CD4-positive, CD25-positive, alpha-beta regulatory T cell (primary cell): ENCODE data around the gene ANKRD62. TPM values are rescaled to one million over a fixed set of nuclear protein-coding genes. Genes with fewer than 3 reads are reported as not detected.

Source experiments
- ATAC-seq, 2 donors: fragments of 150-1000 bp; cut with Tn5 transposase; one replicate each; pipeline ENCODE4 v1.10.0; 2021; ENCODE audit warnings: low read depth in 2 of 2, moderate number of reproducible peaks in 2 of 2, moderate library complexity in 1 of 2
- DNase-seq, 3 donors: peaks; one replicate each; pipeline versions ENCODE4 v3.0.0 to v3.0.0-alpha.2; 2012 to 2022; ENCODE audit warnings: mixed read lengths in 1 of 3
- H3K27ac ChIP-seq: one replicate; pipeline ENCODE4 v1.7.0; 2013; ENCODE audit warnings: mild to moderate bottlenecking, low read length; ENCODE audit not compliant: insufficient read depth, poor library complexity, severe bottlenecking
- H3K27me3 ChIP-seq: one replicate; pipeline ENCODE4 v1.7.0; 2013; ENCODE audit warnings: low read length; ENCODE audit not compliant: control insufficient read depth, insufficient read depth
- H3K36me3 ChIP-seq: one replicate; pipeline ENCODE4 v1.7.0; 2013; ENCODE audit warnings: mild to moderate bottlenecking, low read length, moderate library complexity; ENCODE audit not compliant: control insufficient read depth, insufficient read depth
- H3K4me1 ChIP-seq: 2 replicates; pipeline ENCODE4 v1.7.0; 2013; ENCODE audit warnings: mild to moderate bottlenecking, low read length; ENCODE audit not compliant: insufficient read depth, control insufficient read depth, poor library complexity, severe bottlenecking
- H3K4me3 ChIP-seq: one replicate; pipeline ENCODE4 v1.7.0; 2013; ENCODE audit warnings: low read depth, mild to moderate bottlenecking, low read length, moderate library complexity
- H3K9me3 ChIP-seq, 2 experiments: 1 replicate in 1 of 2; 2 replicates in 1 of 2; pipeline ENCODE4 v1.7.0; 2013; ENCODE audit warnings: low read length in 2 of 2, mild to moderate bottlenecking in 1 of 2, moderate library complexity in 1 of 2; ENCODE audit not compliant: control insufficient read depth in 2 of 2
- H3K27ac Mint-ChIP-seq, 3 donors: one replicate each; pipeline ENCODE4 v1.8.0; 2020 to 2022; ENCODE audit warnings: mild to moderate bottlenecking in 3 of 3, mixed read lengths in 3 of 3, moderate library complexity in 2 of 3
- H3K27me3 Mint-ChIP-seq: one replicate; pipeline ENCODE4 v1.8.0; 2022; ENCODE audit warnings: mild to moderate bottlenecking, mixed read lengths
- H3K36me3 Mint-ChIP-seq: one replicate; pipeline ENCODE4 v1.8.0; 2020; ENCODE audit warnings: mixed read lengths
- H3K4me1 Mint-ChIP-seq, 4 donors: one replicate each; pipeline ENCODE4 v1.8.0; 2020 to 2022; ENCODE audit warnings: mixed read lengths in 4 of 4, mild to moderate bottlenecking in 1 of 4
- H3K4me3 Mint-ChIP-seq, 4 donors: one replicate each; pipeline ENCODE4 v1.8.0; 2020 to 2022; ENCODE audit warnings: mild to moderate bottlenecking in 4 of 4, mixed read lengths in 4 of 4, moderate library complexity in 3 of 4
- H3K9me3 Mint-ChIP-seq, 7 donors: one replicate each; pipeline ENCODE4 v1.8.0; 2020 to 2022; ENCODE audit warnings: mixed read lengths in 7 of 7, mild to moderate bottlenecking in 3 of 7, moderate library complexity in 2 of 7
- polyA plus RNA-seq, 4 donors: library from polyadenylated mRNA; unstranded; fragments of 300-500 nt; fragmentation: Illumina TruSeq; gene quantifications; one replicate each; pipeline ENCODE4 v1.2.3, GENCODE V29; 2021
- total RNA-seq: library from RNA; stranded (reverse); gene quantifications from one replicate; pipeline ENCODE4 v1.2.3, GENCODE V29; 2022

The ANKRD62 gene
- total and polyA plus RNA-seq, 5 donors from 2014 or later = not detected

GRCh38 chr18:12085786-12086185 is 7.9 kb upstream of the ANKRD62 start:
- Mint-ChIP-seq H3K4me3 (no peak overlapping the region), H3K4me1 (no peaks in the 10 kb centered on the region), H3K27me3 (peaks cover 7% of the 10 kb centered on the region), H3K36me3 (no peaks in the 10 kb centered on the region), H3K9me3 (no peaks in the 10 kb centered on the region), H3K27ac (no peak overlapping the region)
- Histone ChIP-seq H3K27ac (no peak overlapping the region), H3K9me3 (no peaks in the 10 kb centered on the region), H3K36me3 (no peaks in the 10 kb centered on the region), H3K4me3 (no peak overlapping the region), H3K27me3 (no peaks in the 10 kb centered on the region), H3K4me1 (no peaks in the 10 kb centered on the region)
- ATAC-seq (no peak), DNase-seq (no peak)

- peak in 1 of 2 donors; percentile 21 for ATAC-seq
These were observed 7.4 kb upstream of the ANKRD62 start for GRCh38 chr18:12086249-12086648.

GRCh38 chr18:12086677-12087470 is 6.8 kb upstream of the ANKRD62 start:
- Mint-ChIP-seq H3K9me3 (no peaks in the 10 kb centered on the region), H3K36me3 (no peaks in the 10 kb centered on the region), H3K27ac (no peak overlapping the region), H3K27me3 (peaks cover 4% of the 10 kb centered on the region), H3K4me1 (no peaks in the 10 kb centered on the region), H3K4me3 (no peak overlapping the region)
- no peaks in the 10 kb centered on the region for H3K36me3 ChIP-seq
- H3K27ac ChIP-seq = no peak overlapping the region
- ATAC-seq (no peak), DNase-seq (no peak)
- H3K4me3 ChIP-seq = no peak overlapping the region
- no peaks in the 10 kb centered on the region for H3K4me1 ChIP-seq
- no peaks in the 10 kb centered on the region for H3K9me3 ChIP-seq
- H3K27me3 ChIP-seq = no peaks in the 10 kb centered on the region

More at GRCh38 chr18:12086249-12086648, 7.4 kb upstream of the ANKRD62 start:
- H3K4me1 Mint-ChIP-seq = no peaks in the 10 kb centered on the region
- H3K4me3 Mint-ChIP-seq = no peak overlapping the region
- H3K9me3 Mint-ChIP-seq = no peaks in the 10 kb centered on the region
- Histone ChIP-seq H3K36me3 (no peaks in the 10 kb centered on the region), H3K27ac (no peak overlapping the region), H3K9me3 (no peaks in the 10 kb centered on the region), H3K27me3 (no peaks in the 10 kb centered on the region), H3K4me1 (no peaks in the 10 kb centered on the region), H3K4me3 (no peak overlapping the region)
- H3K36me3 Mint-ChIP-seq = no peaks in the 10 kb centered on the region
- no peak for DNase-seq
- peaks cover 4% of the 10 kb centered on the region for H3K27me3 Mint-ChIP-seq
- no peak overlapping the region for H3K27ac Mint-ChIP-seq

GRCh38 chr18:12087471-12088025 is 6.1 kb upstream of the ANKRD62 start:
- H3K36me3 Mint-ChIP-seq = no peaks in the 10 kb centered on the region
- Histone ChIP-seq H3K36me3 (no peaks in the 10 kb centered on the region), H3K27ac (no peak overlapping the region), H3K4me1 (no peaks in the 10 kb centered on the region), H3K4me3 (no peak overlapping the region), H3K27me3 (no peaks in the 10 kb centered on the region), H3K9me3 (no peaks in the 10 kb centered on the region)
- H3K27ac Mint-ChIP-seq = no peak overlapping the region
- H3K4me3 Mint-ChIP-seq = no peak overlapping the region
- DNase-seq = no peak
- ATAC-seq = no peak
- H3K9me3 Mint-ChIP-seq = no peaks in the 10 kb centered on the region
- H3K4me1 Mint-ChIP-seq = no peaks in the 10 kb centered on the region
- H3K27me3 Mint-ChIP-seq = peaks cover under 1% of the 10 kb centered on the region

GRCh38 chr18:12088096-12088495 is 5.5 kb upstream of the ANKRD62 start:
- Mint-ChIP-seq H3K27ac (no peak overlapping the region), H3K36me3 (no peaks in the 10 kb centered on the region), H3K4me1 (no peaks in the 10 kb centered on the region), H3K9me3 (peaks cover 0 to 2% (median 0%) of the 10 kb centered on the region in 7 donors), H3K4me3 (no peak overlapping the region), H3K27me3 (no peaks in the 10 kb centered on the region)
- no peaks in the 10 kb centered on the region for H3K27me3 ChIP-seq
- no peak for DNase-seq
- H3K4me3 ChIP-seq = no peak overlapping the region
- no peak for ATAC-seq
- H3K27ac ChIP-seq = no peak overlapping the region
- H3K9me3 ChIP-seq = no peaks in the 10 kb centered on the region
- no peaks in the 10 kb centered on the region for H3K4me1 ChIP-seq
- H3K36me3 ChIP-seq = no peaks in the 10 kb centered on the region

- Mint-ChIP-seq H3K9me3 (peaks cover 0 to 2% (median 0%) of the 10 kb centered on the region in 7 donors), H3K4me3 (no peak overlapping the region), H3K4me1 (no peaks in the 10 kb centered on the region), H3K27me3 (no peaks in the 10 kb centered on the region), H3K36me3 (no peaks in the 10 kb centered on the region), H3K27ac (no peak overlapping the region)
- H3K27me3 ChIP-seq = no peaks in the 10 kb centered on the region
- DNase-seq (no peak), ATAC-seq (no peak)
- H3K36me3 ChIP-seq = no peaks in the 10 kb centered on the region
- no peaks in the 10 kb centered on the region for H3K4me1 ChIP-seq
- H3K27ac ChIP-seq = no peak overlapping the region
- H3K9me3 ChIP-seq = no peaks in the 10 kb centered on the region
- H3K4me3 ChIP-seq = no peak overlapping the region
These were observed 4.8 kb upstream of the ANKRD62 start for GRCh38 chr18:12088731-12089375.

- Histone ChIP-seq H3K36me3 (no peaks in the 10 kb centered on the region), H3K27me3 (no peaks in the 10 kb centered on the region), H3K4me3 (no peak overlapping the region), H3K4me1 (no peaks in the 10 kb centered on the region), H3K9me3 (no peaks in the 10 kb centered on the region), H3K27ac (no peak overlapping the region)
- Mint-ChIP-seq H3K27me3 (no peaks in the 10 kb centered on the region), H3K4me3 (no peak overlapping the region), H3K9me3 (peaks cover 0 to 2% (median 0%) of the 10 kb centered on the region in 7 donors), H3K27ac (no peak overlapping the region), H3K4me1 (no peaks in the 10 kb centered on the region), H3K36me3 (no peaks in the 10 kb centered on the region)
- ATAC-seq (no peak), DNase-seq (no peak)
These were observed 2.0 kb upstream of the ANKRD62 start for GRCh38 chr18:12091538-12092141.
